H1 (cell line): ENCODE measurements around the gene CDKN2B. TPM values are rescaled to one million over a fixed set of nuclear protein-coding genes. Genes with fewer than 3 reads are reported as not detected.

Experiments used
- CTCF ChIA-PET: fragments of 300-600 bp; sonication (Branson Sonifier 250); formaldehyde crosslinking; loops from one replicate; lab custom pipeline; 2021; ENCODE audit not compliant: partially characterized antibody; lab: Charles Lee
- POLR2A ChIA-PET: fragments of 300-600 bp; sonication (Branson Sonifier 250); formaldehyde crosslinking; loops from one replicate; lab custom pipeline; 2021; ENCODE audit warnings: inconsistent platforms; ENCODE audit not compliant: partially characterized antibody; lab: Charles Lee
- DNase-seq, 2 experiments: peaks; one replicate each; pipeline versions ENCODE4 v3.0.0 to v3.0.0-alpha.2; 2010 to 2022; ENCODE audit warnings: low spot score in 2 of 2, low read depth in 1 of 2, mixed read lengths in 1 of 2
- FAIRE-seq: peaks from 2 replicates; lab custom pipeline; 2011; peaks lifted over from hg19 to GRCh38; lab: Jason Lieb, UNC
- H2AFZ ChIP-seq: 2 replicates; pipeline ENCODE4 v1.8.1; 2012; ENCODE audit warnings: low read length, inconsistent platforms
- H2AK5ac ChIP-seq: 2 replicates; pipeline ENCODE4 v1.6.1; 2013; ENCODE audit warnings: low read depth, low read length
- H2BK120ac ChIP-seq: replicated peaks from 2 replicates; pipeline ENCODE3; 2013; ENCODE audit warnings: low read depth, low read length, inconsistent platforms
- H2BK12ac ChIP-seq: 2 replicates; pipeline ENCODE4 v1.6.1; 2013; ENCODE audit warnings: low read depth, low read length
- H2BK15ac ChIP-seq: 2 replicates; pipeline ENCODE4 v1.6.1; 2013; ENCODE audit warnings: low read length
- H2BK20ac ChIP-seq: 2 replicates; pipeline ENCODE4 v1.6.1; 2013; ENCODE audit warnings: low read length
- H2BK5ac ChIP-seq: 2 replicates; pipeline ENCODE4 v1.6.1; 2013; ENCODE audit warnings: low read depth, low read length
- H3K14ac ChIP-seq: 2 replicates; pipeline ENCODE4 v1.6.1; 2013; ENCODE audit warnings: inconsistent platforms; ENCODE audit not compliant: insufficient read length
- H3K18ac ChIP-seq: 2 replicates; pipeline ENCODE4 v1.6.1; 2013; ENCODE audit warnings: low read length; ENCODE audit errors: extremely low read depth
- H3K23ac ChIP-seq: 2 replicates; pipeline ENCODE4 v1.6.1; 2013; ENCODE audit warnings: inconsistent platforms; ENCODE audit not compliant: insufficient read length
- H3K23me2 ChIP-seq: 2 replicates; pipeline ENCODE4 v1.6.1; 2013; ENCODE audit warnings: low read depth, low read length
- H3K27ac ChIP-seq: 2 replicates; pipeline ENCODE4 v1.6.1; 2011; ENCODE audit warnings: low read depth, low read length, inconsistent platforms
- H3K27me3 ChIP-seq, 4 experiments: replicated peaks in 1 of 4; 1 replicate in 1 of 4; 2 replicates in 3 of 4; pipeline versions ENCODE4 v1.6.1 to v1.8.1; 2011 to 2013; ENCODE audit warnings: low read length in 3 of 4, mild to moderate bottlenecking in 3 of 4, inconsistent platforms in 2 of 4, mixed read lengths in 2 of 4, moderate library complexity in 1 of 4; ENCODE audit not compliant: control insufficient read depth in 3 of 4, insufficient read depth in 3 of 4; ENCODE audit errors: extremely low read depth in 1 of 4
- H3K36me3 ChIP-seq, 4 experiments: 2 replicates each; pipeline versions ENCODE4 v1.6.1 to v1.8.1; 2011 to 2013; ENCODE audit warnings: mild to moderate bottlenecking in 4 of 4, low read length in 3 of 4, moderate library complexity in 2 of 4, control low read depth in 1 of 4, inconsistent platforms in 1 of 4; ENCODE audit not compliant: insufficient read depth in 4 of 4, control insufficient read depth in 2 of 4
- H3K4ac ChIP-seq: replicated peaks from 2 replicates; pipeline ENCODE3; 2013; ENCODE audit warnings: low read length, low read depth, mixed read lengths, inconsistent platforms; ENCODE audit not compliant: insufficient read length
- H3K4me1 ChIP-seq, 4 experiments: replicated peaks in 1 of 4; 1 replicate in 1 of 4; 2 replicates in 3 of 4; pipeline versions ENCODE4 v1.6.1 to v1.8.1; 2011 to 2013; ENCODE audit warnings: low read length in 3 of 4, inconsistent platforms in 2 of 4, mixed read lengths in 1 of 4; ENCODE audit not compliant: insufficient read depth in 4 of 4, control insufficient read depth in 3 of 4
- H3K4me2 ChIP-seq, 2 experiments: 2 replicates each; pipeline versions ENCODE4 v1.6.1 to v1.8.1; 2011 to 2013; ENCODE audit warnings: low read depth in 2 of 2, low read length in 2 of 2, control low read depth in 1 of 2, inconsistent platforms in 1 of 2, mild to moderate bottlenecking in 1 of 2; ENCODE audit not compliant: insufficient read depth in 1 of 2
- H3K4me3 ChIP-seq, 4 experiments: fragments of 200-600, 300-600 bp in 1 of 4; sonication (generic), shearing (Covaris generic), sonication (Bioruptor Twin) in 1 of 4; 2 replicates each; pipeline versions ENCODE4 v1.5.1 to v1.8.1; 2011 to 2016; ENCODE audit warnings: low read length in 4 of 4, low read depth in 3 of 4, control low read depth in 2 of 4, inconsistent platforms in 2 of 4, mild to moderate bottlenecking in 2 of 4, mixed read lengths in 1 of 4, moderate library complexity in 1 of 4; ENCODE audit not compliant: insufficient read depth in 2 of 4; ENCODE audit errors: extremely low read depth in 1 of 4
- H3K56ac ChIP-seq: replicated peaks from 2 replicates; pipeline ENCODE3; 2013; ENCODE audit warnings: low read depth, mild to moderate bottlenecking, mixed read lengths, low read length, inconsistent platforms; ENCODE audit not compliant: insufficient read length
- H3K79me1 ChIP-seq: 2 replicates; pipeline ENCODE4 v1.6.1; 2013; ENCODE audit warnings: low read depth, low read length, control low read depth
- H3K79me2 ChIP-seq, 2 experiments: 2 replicates each; pipeline versions ENCODE4 v1.6.1 to v1.8.1; 2012 to 2013; ENCODE audit warnings: low read length in 2 of 2, mild to moderate bottlenecking in 2 of 2, inconsistent platforms in 1 of 2; ENCODE audit not compliant: insufficient read depth in 2 of 2, control insufficient read depth in 1 of 2
- H3K9ac ChIP-seq, 4 experiments: replicated peaks in 1 of 4; 1 replicate in 1 of 4; 2 replicates in 3 of 4; pipeline versions ENCODE4 v1.6.1 to v1.8.1; 2011 to 2013; ENCODE audit warnings: low read depth in 3 of 4, low read length in 3 of 4, control low read depth in 2 of 4, mild to moderate bottlenecking in 2 of 4, moderate library complexity in 2 of 4, inconsistent platforms in 1 of 4; ENCODE audit errors: extremely low read depth in 1 of 4
- H3K9me3 ChIP-seq, 2 experiments: 2 replicates each; pipeline versions ENCODE4 v1.6.1 to v1.8.1; 2012 to 2013; ENCODE audit warnings: mild to moderate bottlenecking in 2 of 2, moderate library complexity in 2 of 2, control low read depth in 1 of 2, inconsistent platforms in 1 of 2, low read depth in 1 of 2, low read length in 1 of 2, mixed read lengths in 1 of 2; ENCODE audit not compliant: insufficient read depth in 2 of 2
- H4K20me1 ChIP-seq, 2 experiments: replicated peaks in 1 of 2; 2 replicates each; pipeline versions ENCODE3 to v1.8.1; 2011 to 2013; ENCODE audit warnings: inconsistent platforms in 2 of 2, low read length in 2 of 2, mild to moderate bottlenecking in 1 of 2; ENCODE audit not compliant: insufficient read depth in 2 of 2, control insufficient read depth in 1 of 2
- H4K5ac ChIP-seq: 2 replicates; pipeline ENCODE4 v1.6.1; 2013; ENCODE audit warnings: low read length, low read depth, mixed read lengths, inconsistent platforms; ENCODE audit not compliant: insufficient read length
- H4K8ac ChIP-seq: 2 replicates; pipeline ENCODE4 v1.8.0; 2013; ENCODE audit warnings: mild to moderate bottlenecking, moderate library complexity, low read length, inconsistent platforms; ENCODE audit not compliant: insufficient read depth; ENCODE audit errors: extremely low read depth
- H4K91ac ChIP-seq: replicated peaks from 2 replicates; pipeline ENCODE3; 2013; ENCODE audit warnings: low read length, mixed read lengths, inconsistent platforms; ENCODE audit not compliant: insufficient read length
- CEBPB ChIP-seq: IDR thresholded peaks from 2 replicates; pipeline ENCODE4 v1.6.1; 2012; ENCODE audit warnings: low read depth, low read length
- CHD1 ChIP-seq: IDR thresholded peaks from 2 replicates; pipeline ENCODE4 v1.6.1; 2012; ENCODE audit warnings: low read depth, low read length, improper control_type of control experiment
- CHD2 ChIP-seq: IDR thresholded peaks from 2 replicates; pipeline ENCODE4 v1.6.1; 2012; ENCODE audit warnings: low read length, improper control_type of control experiment
- EZH2 ChIP-seq: fragments of 200-600 bp; sonication (generic); IDR thresholded peaks from 2 replicates; pipeline ENCODE4 v1.7.1; 2012; ENCODE audit warnings: low read depth, mild to moderate bottlenecking, moderate library complexity, low read length, inconsistent platforms; ENCODE audit not compliant: severe bottlenecking
- GABPA ChIP-seq: IDR thresholded peaks from 2 replicates; pipeline ENCODE4 v1.6.1; 2011; ENCODE audit warnings: mild to moderate bottlenecking, low read length, moderate library complexity, borderline replicate concordance; ENCODE audit not compliant: insufficient read depth
- NRF1 ChIP-seq: IDR thresholded peaks from 2 replicates; pipeline ENCODE4 v1.6.1; 2011; ENCODE audit warnings: mild to moderate bottlenecking, low read depth, low read length, improper control_type of control experiment
- RNF2 ChIP-seq: fragments of 200-900, 300-1000 bp; sonication (generic); IDR thresholded peaks from 2 replicates; pipeline ENCODE4 v1.7.1; 2016; ENCODE audit warnings: borderline replicate concordance, low read depth, mild to moderate bottlenecking, antibody characterized with exemption, low read length; ENCODE audit not compliant: poor library complexity, severe bottlenecking; ENCODE audit errors: missing control alignments
- SIN3A ChIP-seq, 2 experiments: IDR thresholded peaks in 1 of 2; conservative IDR thresholded peaks in 1 of 2; 2 replicates each; pipeline ENCODE4 v1.6.1; 2011 to 2012; ENCODE audit warnings: low read length in 2 of 2, improper control_type of control experiment in 1 of 2, low read depth in 1 of 2, mild to moderate bottlenecking in 1 of 2
- SIRT6 ChIP-seq: IDR thresholded peaks from one replicate; pipeline ENCODE4 v1.7.1; 2012; ENCODE audit warnings: low read length, inconsistent platforms
- TAF1 ChIP-seq: IDR thresholded peaks from 2 replicates; pipeline ENCODE4 v1.6.1; 2011; ENCODE audit warnings: mild to moderate bottlenecking, low read depth, low read length
- WGBS, 2 experiments: shearing (Covaris generic) in 1 of 2; methylation state at CpG; one replicate each; pipeline versions ENCODE4 v1.1.6 to v1.1.7; 2013 to 2015; ENCODE audit warnings: low lambda C conversion rate in 2 of 2, mixed read lengths in 2 of 2, inconsistent platforms in 1 of 2, low coverage in 1 of 2, missing lambda C conversion rate in 1 of 2; ENCODE audit not compliant: insufficient replicate concordance in 2 of 2, insufficient coverage in 1 of 2, insufficient read length in 1 of 2; ENCODE audit errors: extremely low coverage in 1 of 2, missing lambda C conversion rate in 1 of 2; 5-methylcytosine and 5-hydroxymethylcytosine counted together
- polyA plus RNA-seq, 7 experiments: library from polyadenylated mRNA; depleted of rRNA in 3 of 7; stranded (reverse) in 5 of 7; unstranded in 2 of 7; fragments of >200 nt in 5 of 7; fragments of 200-250 nt in 2 of 7; gene quantifications; 1 replicate in 5 of 7; 2 replicates in 1 of 7; 4 replicates in 1 of 7; pipeline versions ENCODE4 v1.2.1 to v1.2.3, GENCODE V29; 2011 to 2013; ENCODE audit warnings: missing spikeins in 2 of 7, mixed read lengths in 2 of 7
- total RNA-seq: library from RNA; stranded (reverse); fragmentation: NEBNext Ultra II Directional; extraction: Animal tissue kit (Norgen Biotek cat#: 25700); gene quantifications from 2 replicates; pipeline ENCODE4 v1.2.1, GENCODE V29; 2021
- TF ChIP-seq, protein P1 (sequence below): IDR thresholded peaks from 2 replicates; pipeline ENCODE4 v1.6.1; 2012; ENCODE audit warnings: inconsistent platforms

CDKN2B gene
- total and polyA plus RNA-seq, 2 of the 8 experiments (the other 6 are each of a cell fraction or from before 2014, with no cell fraction given), result 0.20 to 0.88 TPM

DNA sequence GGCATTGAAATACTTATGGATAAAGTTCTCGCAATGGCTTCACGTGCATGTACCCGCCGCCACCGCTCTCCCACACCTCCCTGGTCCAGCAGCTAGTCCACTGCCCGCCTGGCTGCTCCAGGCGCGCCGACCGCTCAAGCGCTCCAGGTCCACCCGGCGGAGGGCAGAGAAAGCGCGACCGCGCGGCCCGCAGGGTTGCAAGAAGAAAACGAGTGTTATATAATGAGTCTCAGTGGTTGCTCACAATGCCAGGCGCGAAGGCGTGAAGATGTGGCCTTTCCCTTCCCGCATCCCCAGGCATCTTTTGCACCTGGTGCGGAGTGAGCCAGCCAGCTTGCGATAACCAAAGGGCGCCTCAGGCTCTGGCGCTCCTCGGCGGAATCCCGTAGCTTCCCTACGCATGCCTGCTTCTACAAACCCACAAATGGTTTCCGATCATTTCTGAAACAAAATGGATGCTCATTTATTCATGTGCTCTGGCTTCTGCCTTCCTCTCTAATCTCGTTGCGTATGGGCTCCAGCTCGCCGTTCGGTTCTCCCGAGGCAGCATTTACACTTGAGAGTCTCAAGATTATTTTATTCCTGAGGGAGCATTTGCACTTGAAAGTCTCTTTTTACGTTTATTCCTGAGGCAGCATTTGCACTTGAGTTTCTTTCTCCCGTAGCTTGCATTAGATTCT, 40.6 kb downstream of the CDKN2B start:
- 2% methylated on average over 39 of the region's 41 CpGs; no CpG with 5 or more reads in 1 of the 2 experiments for WGBS, 2 experiments
- no peaks in the 10 kb centered on the region; the same call in 1 of the 2 replicates for H3K23me2 ChIP-seq
- FAIRE-seq, result no peak
- peak; percentile 91 for TF ChIP-seq RNF2
- TF ChIP-seq TAF1, result no peak
- no peak for TF ChIP-seq CEBPB
- TF ChIP-seq NRF1, result no peak
- TF ChIP-seq SIRT6, result no peak
- TF ChIP-seq GABPA, result no peak
- TF ChIP-seq, protein P1, sequence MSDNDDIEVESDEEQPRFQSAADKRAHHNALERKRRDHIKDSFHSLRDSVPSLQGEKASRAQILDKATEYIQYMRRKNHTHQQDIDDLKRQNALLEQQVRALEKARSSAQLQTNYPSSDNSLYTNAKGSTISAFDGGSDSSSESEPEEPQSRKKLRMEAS, result no peak
- TF ChIP-seq EZH2, result peak; percentile 99
- no peak for TF ChIP-seq CHD1
- no peak for TF ChIP-seq SIN3A (conservative IDR thresholded peaks at IDR 0.05 in 1 of 2, IDR thresholded peaks at IDR 0.05 in 1 of 2; ENCODE audit: low read depth in 1 of 2, low read length in 2 of 2)
- TF ChIP-seq CHD2, result no peak

More for the DNA sequence above, 40.6 kb downstream of the CDKN2B start:
- H3K23ac ChIP-seq, result no peak overlapping the region
- H3K4me3 ChIP-seq, result peak overlapping the region in 1 of 4 experiments; percentile 25; a peak in 1 of 8 replicates
- no peak overlapping the region for H4K91ac ChIP-seq
- peaks cover 7 to 25% (median 14%) of the 10 kb centered on the region in 4 experiments for H3K4me1 ChIP-seq
- peaks cover 80 to 100% (median 93%) of the 10 kb centered on the region in 4 experiments for H3K27me3 ChIP-seq
- H2BK5ac ChIP-seq, result no peak overlapping the region
- no peak overlapping the region for H4K5ac ChIP-seq
- H3K27ac ChIP-seq, result no peak overlapping the region
- H3K4me2 ChIP-seq, result peak overlapping the region; percentile 43 to 53
- CTCF ChIA-PET, result interaction anchor here (0.7 to 7.4 kb wide), 13 partner anchors 11 to 157 kb away, joined by 3 to 57 read pairs (median 5); partner anchors contain the start of gene CDKN2B
- no peak overlapping the region for H3K9ac ChIP-seq
- no peak overlapping the region for H3K4ac ChIP-seq
- no peak overlapping the region for H3K56ac ChIP-seq
- no peak overlapping the region for H2AFZ ChIP-seq
- 0 out of 4 replicates have a peak, but pooled peaks cover 0 to 3% of the 10 kb centered on the region in 2 experiments for H3K9me3 ChIP-seq
- H2BK120ac ChIP-seq, result no peak overlapping the region
- H3K36me3 ChIP-seq, result peaks cover 0 to 8% (median 0%) of the 10 kb centered on the region in 4 experiments; a peak in 2 of 8 replicates
- H3K14ac ChIP-seq, result no peak overlapping the region
- no peaks in the 10 kb centered on the region for H3K79me2 ChIP-seq
- H2BK15ac ChIP-seq, result no peak overlapping the region
- no peaks in the 10 kb centered on the region for H3K79me1 ChIP-seq
- peaks cover 14 to 35% of the 10 kb centered on the region in 2 experiments for H4K20me1 ChIP-seq
- 0 out of 2 replicates have a peak overlapping the region, but pooled peaks have one; percentile 29 for H2BK12ac ChIP-seq
- DNase-seq, result peak in 1 of 2 experiments; percentile 59
- H2BK20ac ChIP-seq, result no peak overlapping the region
- no peak overlapping the region for H2AK5ac ChIP-seq
- H3K18ac ChIP-seq, result no peak overlapping the region
- POLR2A ChIA-PET, result interaction anchor here (0.6 to 1.7 kb wide), 4 partner anchors 8 to 175 kb away, joined by 3 to 5 read pairs (median 3); partner anchors contain the start of genes CDKN2A and CDKN2B-AS1
- H4K8ac ChIP-seq, result peak overlapping the region; percentile 59; the same call in 1 of the 2 replicates
